PFSK-1 (cell line): ENCODE data around the gene OAT.

ENCODE experiments used
- POLR2AphosphoS5 ChIP-seq: IDR thresholded peaks from 2 replicates; pipeline ENCODE4 v1.6.1; 2012; ENCODE audit warnings: low read depth, mild to moderate bottlenecking, control low read depth, low read length, moderate library complexity
- REST ChIP-seq, 2 experiments: IDR thresholded peaks; 2 replicates each; pipeline versions ENCODE4 v1.6.1 to v1.8.0; 2011 to 2012; ENCODE audit warnings: low read depth in 2 of 2, low read length in 2 of 2, control low read depth in 1 of 2, inconsistent platforms in 1 of 2, mild to moderate bottlenecking in 1 of 2, moderate library complexity in 1 of 2; ENCODE audit not compliant: insufficient read depth in 1 of 2
- SIN3A ChIP-seq: IDR thresholded peaks from 2 replicates; pipeline ENCODE4 v1.6.1; 2012; ENCODE audit warnings: mild to moderate bottlenecking, low read length, moderate library complexity, borderline replicate concordance; ENCODE audit not compliant: insufficient read depth

- no peak; the same call in 1 of the 2 replicates for TF ChIP-seq POLR2AphosphoS5
- TF ChIP-seq SIN3A = no peak
- TF ChIP-seq REST (IDR thresholded peaks at IDR 0.05; ENCODE audit: insufficient read depth in 1 of 2, low read depth in 2 of 2, low read length in 2 of 2) = no peak
Measured at GRCh38 chr10:124388823-124389612, 29.7 kb downstream of the OAT start.
